Measurements from ENCODE around the gene ZNF582.

GRCh38 chr19:56423985-56424353 lies 30.6 kb upstream of the ZNF582 start:
- TF ChIP-seq, protein P1, sequence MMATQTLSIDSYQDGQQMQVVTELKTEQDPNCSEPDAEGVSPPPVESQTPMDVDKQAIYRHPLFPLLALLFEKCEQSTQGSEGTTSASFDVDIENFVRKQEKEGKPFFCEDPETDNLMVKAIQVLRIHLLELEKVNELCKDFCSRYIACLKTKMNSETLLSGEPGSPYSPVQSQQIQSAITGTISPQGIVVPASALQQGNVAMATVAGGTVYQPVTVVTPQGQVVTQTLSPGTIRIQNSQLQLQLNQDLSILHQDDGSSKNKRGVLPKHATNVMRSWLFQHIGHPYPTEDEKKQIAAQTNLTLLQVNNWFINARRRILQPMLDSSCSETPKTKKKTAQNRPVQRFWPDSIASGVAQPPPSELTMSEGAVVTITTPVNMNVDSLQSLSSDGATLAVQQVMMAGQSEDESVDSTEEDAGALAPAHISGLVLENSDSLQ (IDR thresholded peaks at IDR 0.05), result no peak
- TF ChIP-seq LEF1 (IDR thresholded peaks at IDR 0.05; ENCODE audit: borderline replicate concordance) (no peak), NFRKB (IDR thresholded peaks at IDR 0.05) (no peak), ELF4 (IDR thresholded peaks at IDR 0.05) (no peak), HDGF (IDR thresholded peaks at IDR 0.05; ENCODE audit: borderline replicate concordance) (no peak), SP1 (IDR thresholded peaks at IDR 0.05) (no peak), FOXA1 (IDR thresholded peaks at IDR 0.05) (no peak), TARDBP (IDR thresholded peaks at IDR 0.05) (no peak), ZNF384 (IDR thresholded peaks at IDR 0.05) (no peak)

All from HEK293T (cell line).